Activated naive CD8-positive, alpha-beta T cell (primary cell): ENCODE measurements around the gene SEMA4D.

Experiments
- H3K27ac Mint-ChIP-seq: one replicate; pipeline ENCODE4 v1.8.0; 2021; ENCODE audit warnings: mixed read lengths
- H3K27me3 Mint-ChIP-seq: one replicate; pipeline ENCODE4 v1.8.0; 2021; ENCODE audit warnings: mixed read lengths
- H3K36me3 Mint-ChIP-seq: one replicate; pipeline ENCODE4 v1.8.0; 2021; ENCODE audit warnings: mixed read lengths
- H3K4me1 Mint-ChIP-seq: one replicate; pipeline ENCODE4 v1.8.0; 2021; ENCODE audit warnings: low read depth, mixed read lengths
- H3K4me3 Mint-ChIP-seq: one replicate; pipeline ENCODE4 v1.8.0; 2021; ENCODE audit warnings: mild to moderate bottlenecking, mixed read lengths
- H3K9me3 Mint-ChIP-seq: one replicate; pipeline ENCODE4 v1.8.0; 2021; ENCODE audit warnings: low read depth, mixed read lengths

The SEMA4D gene

GRCh38 chr9:89426384-89426961, 71.4 kb downstream of the SEMA4D start:
- peak overlapping the region; percentile 83 for H3K4me3 Mint-ChIP-seq
- no peaks in the 10 kb centered on the region for H3K27me3 Mint-ChIP-seq
- peaks cover 20% of the 10 kb centered on the region for H3K36me3 Mint-ChIP-seq
- no peaks in the 10 kb centered on the region for H3K9me3 Mint-ChIP-seq
- peaks cover 99% of the 10 kb centered on the region for H3K4me1 Mint-ChIP-seq
- peak overlapping the region; percentile 95 for H3K27ac Mint-ChIP-seq

- peaks cover 20% of the 10 kb centered on the region for H3K36me3 Mint-ChIP-seq
- peak overlapping the region; percentile 83 for H3K4me3 Mint-ChIP-seq
- H3K9me3 Mint-ChIP-seq: no peaks in the 10 kb centered on the region
- peak overlapping the region; percentile 95 for H3K27ac Mint-ChIP-seq
- peaks cover 99% of the 10 kb centered on the region for H3K4me1 Mint-ChIP-seq
- no peaks in the 10 kb centered on the region for H3K27me3 Mint-ChIP-seq
Measured at GRCh38 chr9:89425921-89426383, 72.0 kb downstream of the SEMA4D start.

GRCh38 chr9:89425024-89425805, 72.7 kb downstream of the SEMA4D start:
- H3K27me3 Mint-ChIP-seq: no peaks in the 10 kb centered on the region
- H3K27ac Mint-ChIP-seq: peak overlapping the region; percentile 95
- H3K36me3 Mint-ChIP-seq: peaks cover 22% of the 10 kb centered on the region
- no peaks in the 10 kb centered on the region for H3K9me3 Mint-ChIP-seq
- H3K4me1 Mint-ChIP-seq: peaks cover 99% of the 10 kb centered on the region
- peak overlapping the region; percentile 83 for H3K4me3 Mint-ChIP-seq

- Mint-ChIP-seq H3K36me3 (peaks cover 42% of the 10 kb centered on the region), H3K27ac (peak overlapping the region; percentile 95), H3K9me3 (peaks cover 2% of the 10 kb centered on the region), H3K27me3 (no peaks in the 10 kb centered on the region), H3K4me3 (peak overlapping the region; percentile 91), H3K4me1 (peaks cover 96% of the 10 kb centered on the region)
Measured at GRCh38 chr9:89422151-89422975, 75.5 kb downstream of the SEMA4D start.

- Mint-ChIP-seq H3K4me1 (peaks cover 96% of the 10 kb centered on the region), H3K36me3 (peaks cover 43% of the 10 kb centered on the region), H3K27ac (peak overlapping the region; percentile 95)
Measured at GRCh38 chr9:89421595-89421994, 76.3 kb downstream of the SEMA4D start.

GRCh38 chr9:89420397-89421178, 77.3 kb downstream of the SEMA4D start:
- Mint-ChIP-seq H3K36me3 (peaks cover 48% of the 10 kb centered on the region), H3K4me1 (peaks cover 95% of the 10 kb centered on the region), H3K9me3 (peaks cover 3% of the 10 kb centered on the region), H3K27ac (peak overlapping the region; percentile 95), H3K27me3 (no peaks in the 10 kb centered on the region), H3K4me3 (peak overlapping the region; percentile 91)

More at GRCh38 chr9:89421595-89421994, 76.3 kb downstream of the SEMA4D start:
- Mint-ChIP-seq H3K4me3 (peak overlapping the region; percentile 91), H3K27me3 (no peaks in the 10 kb centered on the region), H3K9me3 (peaks cover 3% of the 10 kb centered on the region)

GRCh38 chr9:89419978-89420394, 77.9 kb downstream of the SEMA4D start:
- H3K36me3 Mint-ChIP-seq: peaks cover 48% of the 10 kb centered on the region
- peaks cover 3% of the 10 kb centered on the region for H3K9me3 Mint-ChIP-seq
- H3K4me1 Mint-ChIP-seq: peaks cover 94% of the 10 kb centered on the region
- H3K4me3 Mint-ChIP-seq: peak overlapping the region; percentile 91
- H3K27ac Mint-ChIP-seq: peak overlapping the region; percentile 95
- no peaks in the 10 kb centered on the region for H3K27me3 Mint-ChIP-seq

- H3K4me1 Mint-ChIP-seq: peaks cover 87% of the 10 kb centered on the region
- H3K4me3 Mint-ChIP-seq: peak overlapping the region; percentile 91
- H3K9me3 Mint-ChIP-seq: peaks cover 3% of the 10 kb centered on the region
- peaks cover 40% of the 10 kb centered on the region for H3K36me3 Mint-ChIP-seq
- peak overlapping the region; percentile 95 for H3K27ac Mint-ChIP-seq
- H3K27me3 Mint-ChIP-seq: no peaks in the 10 kb centered on the region
Measured at GRCh38 chr9:89418882-89419640, 78.9 kb downstream of the SEMA4D start.

GRCh38 chr9:89418474-89418845, 79.5 kb downstream of the SEMA4D start:
- H3K4me3 Mint-ChIP-seq: peak overlapping the region; percentile 91

GRCh38 chr9:89417832-89418473, 80.0 kb downstream of the SEMA4D start:
- peaks cover 3% of the 10 kb centered on the region for H3K9me3 Mint-ChIP-seq
- no peaks in the 10 kb centered on the region for H3K27me3 Mint-ChIP-seq
- peak overlapping the region; percentile 95 for H3K27ac Mint-ChIP-seq
- H3K36me3 Mint-ChIP-seq: peaks cover 40% of the 10 kb centered on the region
- peak overlapping the region; percentile 91 for H3K4me3 Mint-ChIP-seq
- peaks cover 84% of the 10 kb centered on the region for H3K4me1 Mint-ChIP-seq

More at GRCh38 chr9:89418474-89418845, 79.5 kb downstream of the SEMA4D start:
- peaks cover 40% of the 10 kb centered on the region for H3K36me3 Mint-ChIP-seq
- peaks cover 85% of the 10 kb centered on the region for H3K4me1 Mint-ChIP-seq
- peaks cover 3% of the 10 kb centered on the region for H3K9me3 Mint-ChIP-seq
- H3K27ac Mint-ChIP-seq: peak overlapping the region; percentile 95
- H3K27me3 Mint-ChIP-seq: no peaks in the 10 kb centered on the region

- H3K4me3 Mint-ChIP-seq: peak overlapping the region; percentile 57
- H3K9me3 Mint-ChIP-seq: peaks cover 3% of the 10 kb centered on the region
- H3K36me3 Mint-ChIP-seq: peaks cover 40% of the 10 kb centered on the region
- H3K27ac Mint-ChIP-seq: peak overlapping the region; percentile 95
- peaks cover 84% of the 10 kb centered on the region for H3K4me1 Mint-ChIP-seq
- no peaks in the 10 kb centered on the region for H3K27me3 Mint-ChIP-seq
Measured at GRCh38 chr9:89414670-89415324, 83.1 kb downstream of the SEMA4D start.

- peak overlapping the region; percentile 76 for H3K27ac Mint-ChIP-seq
- H3K36me3 Mint-ChIP-seq: peaks cover 43% of the 10 kb centered on the region
- peak overlapping the region; percentile 17 for H3K4me3 Mint-ChIP-seq
- H3K4me1 Mint-ChIP-seq: peaks cover 86% of the 10 kb centered on the region
- H3K9me3 Mint-ChIP-seq: peaks cover 3% of the 10 kb centered on the region
- no peaks in the 10 kb centered on the region for H3K27me3 Mint-ChIP-seq
Measured at GRCh38 chr9:89413963-89414638, 83.8 kb downstream of the SEMA4D start.
